GM19240 (cell line): Measurements from ENCODE around the gene COL26A1.
"Not testable (repeated sequence)": the region's sequence is repeated elsewhere in the genome, so short reads cannot be mapped to it uniquely, and the experiment has no call there.

Experiments used
- DNase-seq: peaks from one replicate; pipeline ENCODE4 v3.0.0; 2011; ENCODE audit warnings: low spot score; ENCODE audit not compliant: insufficient read length

The COL26A1 gene

DNA sequence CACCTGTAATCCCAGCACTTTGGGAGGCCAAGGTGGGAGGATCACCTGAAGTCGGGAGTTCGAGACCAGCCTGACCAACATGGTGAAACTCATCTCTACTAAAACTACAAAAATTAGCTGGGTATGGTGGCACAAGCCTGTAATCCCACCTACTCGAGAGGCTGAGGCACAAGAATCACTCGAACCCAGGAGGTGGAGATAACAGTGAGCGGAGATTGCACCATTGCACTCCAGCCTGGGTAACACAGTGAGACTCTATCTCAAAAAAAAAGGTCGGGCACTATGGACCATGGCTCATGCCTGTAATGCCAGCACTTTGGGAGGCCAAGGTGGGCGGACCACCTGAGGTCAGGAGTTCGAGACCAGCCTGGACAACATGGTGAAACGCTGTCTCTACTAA, 127.8 kb downstream of the COL26A1 start:
- DNase-seq: not testable (repeated sequence)

DNA sequence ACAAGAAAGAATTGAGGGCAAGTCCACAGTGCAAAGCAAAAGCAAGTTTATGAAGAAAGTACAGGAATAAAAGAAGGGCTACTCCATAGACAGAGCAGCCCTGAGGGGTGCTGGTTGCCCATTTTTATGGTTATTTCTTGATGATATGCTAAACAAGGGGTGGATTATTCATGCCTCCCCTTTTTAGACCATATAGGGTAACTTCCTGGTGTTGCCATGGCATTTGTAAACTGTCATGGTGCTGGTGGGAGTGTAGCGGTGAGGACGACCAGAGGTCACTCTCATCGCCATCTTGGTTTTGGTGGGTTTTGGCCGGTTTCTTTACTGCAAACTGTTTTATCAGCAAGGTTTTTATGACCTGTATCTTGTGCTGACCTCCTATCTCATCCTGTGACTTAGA, 128.8 kb downstream of the COL26A1 start:
- not testable (repeated sequence) for DNase-seq

DNA sequence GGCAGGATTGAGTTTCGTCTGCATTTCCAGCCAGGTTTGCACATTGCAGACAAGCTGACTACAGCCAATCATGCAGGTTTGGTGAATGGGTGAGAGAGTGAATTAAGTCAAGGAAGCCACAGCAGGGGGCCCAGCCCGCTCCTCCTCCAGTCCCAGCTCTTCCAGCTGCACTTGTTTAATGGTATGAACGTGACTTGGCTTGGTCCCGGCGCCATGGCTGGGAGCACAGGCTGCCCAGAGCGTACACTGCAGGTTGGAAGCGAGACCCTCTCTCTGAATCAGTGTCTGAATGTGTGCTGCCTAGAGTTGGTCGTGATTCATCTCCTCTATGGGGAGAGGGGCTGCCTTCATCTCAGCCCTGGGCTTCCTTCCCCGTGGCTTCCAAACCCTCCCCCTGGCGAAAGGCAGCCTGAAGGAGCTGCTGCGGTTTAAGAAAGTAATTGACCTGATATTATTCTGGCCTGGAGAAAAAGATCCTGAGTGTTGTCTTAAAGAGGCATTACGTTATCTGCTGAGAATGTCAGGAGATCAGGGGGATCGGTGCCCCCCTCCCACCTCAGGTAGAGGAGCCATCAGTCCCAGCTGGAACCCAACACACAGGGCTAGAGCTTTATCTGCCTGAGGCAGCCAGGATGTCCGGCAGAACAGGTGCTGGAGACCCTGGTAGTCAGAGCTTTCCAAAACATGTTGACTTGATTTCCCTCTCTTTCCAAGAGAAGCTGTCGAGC, 132.1 kb downstream of the COL26A1 start:
- DNase-seq: no peak

DNA sequence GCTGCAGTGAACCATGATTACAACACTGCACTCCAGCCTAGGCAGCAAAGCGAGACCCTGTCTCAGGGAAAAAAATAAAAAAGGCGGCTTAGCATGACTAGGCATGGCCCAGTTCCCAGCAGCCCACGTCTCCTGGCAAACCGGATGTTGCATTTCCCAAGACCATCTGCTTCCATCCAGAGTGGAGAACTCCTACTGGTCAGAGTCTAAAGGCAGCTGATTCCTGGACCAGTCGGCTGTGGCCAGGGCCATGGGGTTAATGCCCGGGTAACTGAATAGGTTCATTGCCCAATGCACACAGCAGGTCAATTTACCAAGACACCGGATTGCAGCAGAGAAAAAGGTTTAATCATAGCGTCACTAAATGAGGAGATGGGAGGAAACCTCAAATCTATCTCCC, 133.3 kb downstream of the COL26A1 start:
- DNase-seq: no peak

DNA sequence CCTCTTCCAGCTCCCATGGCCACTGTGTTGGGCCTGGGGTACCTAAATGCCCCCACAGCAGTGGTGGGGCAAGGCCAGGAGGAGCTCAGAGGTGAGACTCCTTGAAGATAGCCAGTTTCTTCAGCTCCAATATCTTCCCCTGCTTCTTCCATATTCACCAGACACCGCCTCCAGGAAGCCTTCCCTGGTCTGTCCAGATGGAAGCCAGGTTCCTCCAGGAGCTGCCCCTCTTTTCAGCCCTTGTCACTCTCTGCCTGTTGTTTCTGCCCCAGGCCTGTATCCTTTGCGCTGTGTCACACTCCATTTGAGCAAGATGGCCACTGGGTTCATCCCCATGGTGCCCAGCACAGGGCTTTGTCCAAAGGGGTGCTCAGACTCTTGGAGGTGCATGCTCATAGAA, 138.7 kb downstream of the COL26A1 start:
- no peak for DNase-seq

DNA sequence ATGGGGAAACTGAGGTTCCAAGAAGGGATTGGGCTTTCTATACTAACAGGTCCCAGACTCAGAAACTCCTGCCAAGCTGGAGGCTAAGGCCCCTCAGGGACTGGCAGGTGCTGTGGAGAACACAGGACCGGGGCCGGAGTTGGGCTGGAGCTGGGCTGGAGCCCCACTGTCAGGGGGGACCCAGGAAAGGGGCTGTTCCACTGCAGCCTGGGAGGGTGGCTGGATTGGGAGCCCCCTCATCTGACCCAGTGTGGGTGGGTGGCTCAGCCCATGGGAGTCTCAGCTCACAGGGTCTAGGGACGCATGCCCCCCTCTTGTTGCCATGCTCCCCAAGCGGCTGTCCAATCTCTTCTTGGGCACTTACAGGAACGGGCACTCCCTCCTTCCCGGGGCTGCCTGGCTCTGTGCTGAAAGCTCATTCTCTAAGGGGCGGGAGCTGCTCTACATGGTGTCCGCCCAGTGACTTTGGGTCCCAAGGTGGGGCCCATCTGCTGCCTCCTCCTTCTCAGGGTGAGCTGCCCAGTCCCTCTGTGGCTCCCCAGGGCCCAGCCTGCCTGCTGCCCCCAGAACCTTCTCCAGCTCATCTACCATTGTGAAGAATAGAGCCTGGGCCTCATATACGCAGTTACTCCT, 139.9 kb downstream of the COL26A1 start:
- no peak for DNase-seq

DNA sequence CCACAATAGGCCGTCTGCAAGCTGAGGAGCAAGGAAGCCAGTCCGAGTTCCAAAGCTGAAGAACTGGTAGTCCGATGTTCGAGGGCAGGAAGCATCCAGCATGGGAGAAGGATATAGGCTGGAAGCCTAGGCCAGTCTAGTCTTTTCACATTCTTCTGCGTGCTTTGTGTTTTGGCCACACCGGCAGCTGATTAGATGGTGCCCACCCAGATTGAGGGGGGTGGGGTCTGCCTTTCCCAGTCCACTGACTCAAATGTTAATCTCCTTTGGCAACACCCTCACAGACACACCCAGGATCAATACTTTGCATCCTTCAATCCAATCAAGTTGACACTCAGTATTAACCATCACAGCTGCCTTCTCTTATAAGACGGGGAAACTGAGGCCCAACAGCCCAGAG, 142.8 kb downstream of the COL26A1 start:
- DNase-seq: not testable (repeated sequence)

DNA sequence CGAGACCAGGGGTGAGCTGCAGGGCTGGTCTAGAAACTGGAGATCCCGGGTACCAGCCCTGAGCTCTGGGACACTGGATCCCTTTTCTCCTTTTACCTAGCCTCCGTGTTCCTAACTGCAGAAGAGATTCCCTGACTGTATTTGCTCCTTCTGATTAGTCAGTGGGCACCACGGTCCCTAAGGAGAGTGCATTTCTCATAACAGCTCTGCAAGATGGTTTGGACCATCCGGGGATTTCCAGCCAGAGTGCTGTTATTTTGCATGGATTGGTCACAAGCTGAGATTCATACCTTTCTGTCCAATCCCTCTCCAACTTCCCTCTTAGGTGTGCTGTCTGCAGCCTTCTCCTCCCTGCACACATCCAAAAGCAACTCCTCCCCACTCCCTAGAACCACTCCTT, 143.9 kb downstream of the COL26A1 start:
- no peak for DNase-seq

DNA sequence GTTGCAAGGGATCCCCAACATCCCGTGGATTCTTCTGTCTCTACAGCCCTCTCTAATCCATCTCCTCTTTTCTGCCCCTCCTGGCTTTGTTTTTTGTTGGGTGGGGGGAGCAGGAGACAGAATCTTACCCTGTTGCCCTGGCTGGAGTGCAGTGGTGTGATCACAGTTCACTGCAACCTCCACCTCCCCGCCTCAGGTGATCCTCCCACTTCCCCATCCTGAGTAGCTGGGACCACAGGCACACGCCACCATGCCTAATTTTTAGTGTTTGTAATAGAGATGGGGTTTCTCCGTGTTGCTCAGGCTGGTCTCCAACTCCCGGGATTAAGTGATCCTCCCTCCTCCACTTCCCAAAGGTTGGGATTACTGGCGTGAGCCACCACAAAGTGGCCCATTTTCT, 144.7 kb downstream of the COL26A1 start:
- DNase-seq: no peak

DNA sequence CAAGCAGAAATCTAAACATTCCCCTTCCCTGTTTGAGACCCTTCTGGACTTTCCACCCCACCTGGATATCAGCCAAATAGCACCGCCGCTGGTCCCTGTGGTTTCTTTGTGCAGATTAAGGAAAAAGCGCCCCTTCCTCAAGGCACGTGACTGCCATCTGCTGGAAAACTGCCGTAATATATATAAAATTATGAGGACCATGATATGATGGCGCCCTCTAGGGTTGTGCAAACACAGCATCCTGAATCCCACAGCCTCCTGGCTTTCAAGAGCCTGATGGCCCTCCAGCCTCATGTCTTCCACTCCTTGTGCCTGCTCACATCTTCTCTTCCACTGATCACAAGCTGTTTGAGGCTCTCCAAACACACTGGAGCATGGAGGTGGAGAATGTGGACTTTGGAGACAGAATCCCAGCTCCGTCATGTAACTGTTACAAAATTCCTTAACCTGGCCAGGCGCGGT, 145.1 kb downstream of the COL26A1 start:
- DNase-seq: no peak

DNA sequence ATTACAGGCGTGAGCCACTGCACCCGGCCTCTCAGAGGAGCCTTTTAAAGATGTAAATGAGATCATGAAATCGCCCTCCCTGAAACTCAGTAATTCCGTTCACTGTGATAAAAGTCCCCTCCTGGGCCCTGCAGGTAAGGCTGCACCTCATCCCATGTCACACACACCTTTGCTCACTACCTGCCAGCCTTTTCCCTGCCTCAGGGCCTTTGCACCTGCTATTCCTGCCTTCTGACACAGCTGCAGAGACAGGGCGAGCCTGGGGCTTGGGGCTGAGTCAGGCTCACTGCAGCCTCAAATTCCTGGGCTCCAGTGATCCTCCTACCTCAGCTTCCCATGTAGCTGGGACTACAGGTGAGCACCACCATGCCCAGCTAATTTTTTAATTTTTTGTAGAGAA, 147.6 kb downstream of the COL26A1 start:
- no peak for DNase-seq

DNA sequence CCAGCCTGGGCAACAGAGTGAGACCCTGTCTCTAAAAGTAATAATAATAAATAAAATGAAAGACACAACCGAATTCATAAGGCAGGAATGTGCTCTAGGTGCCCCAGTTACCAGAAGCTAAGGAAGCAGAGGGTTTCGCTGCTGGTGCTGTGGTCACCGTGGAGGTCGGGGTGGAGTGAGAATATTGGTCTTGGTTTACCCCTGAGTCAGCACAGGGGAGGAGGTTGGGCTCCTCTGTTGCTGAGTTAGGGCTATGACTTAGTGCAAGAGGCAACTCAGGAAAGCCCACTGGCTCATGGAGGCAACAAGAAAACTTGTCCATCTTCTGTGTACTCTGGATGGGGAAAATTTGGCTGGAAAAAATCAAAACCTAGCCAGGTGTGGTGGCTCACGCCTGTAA, 149.3 kb downstream of the COL26A1 start:
- DNase-seq: no peak

DNA sequence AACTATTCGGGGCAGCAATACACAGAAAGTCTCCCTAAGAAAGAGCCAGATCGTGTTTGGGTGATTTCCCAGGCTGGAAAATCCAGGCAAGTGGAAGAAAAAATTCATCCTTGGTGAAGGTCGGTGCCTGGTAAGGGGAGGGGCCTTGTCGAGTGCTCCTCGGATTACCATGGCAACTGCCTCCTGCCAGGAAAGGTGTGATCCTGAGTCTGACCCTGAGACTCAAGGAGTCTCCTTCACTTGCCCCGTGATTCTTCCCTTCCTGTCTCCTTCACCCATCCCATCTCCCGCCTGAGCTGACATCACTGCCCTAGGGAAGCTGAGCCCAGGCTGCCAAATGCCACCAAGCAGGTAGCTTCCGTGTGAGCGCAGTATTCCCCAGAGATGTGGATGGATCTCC, 154.2 kb downstream of the COL26A1 start:
- no peak for DNase-seq

DNA sequence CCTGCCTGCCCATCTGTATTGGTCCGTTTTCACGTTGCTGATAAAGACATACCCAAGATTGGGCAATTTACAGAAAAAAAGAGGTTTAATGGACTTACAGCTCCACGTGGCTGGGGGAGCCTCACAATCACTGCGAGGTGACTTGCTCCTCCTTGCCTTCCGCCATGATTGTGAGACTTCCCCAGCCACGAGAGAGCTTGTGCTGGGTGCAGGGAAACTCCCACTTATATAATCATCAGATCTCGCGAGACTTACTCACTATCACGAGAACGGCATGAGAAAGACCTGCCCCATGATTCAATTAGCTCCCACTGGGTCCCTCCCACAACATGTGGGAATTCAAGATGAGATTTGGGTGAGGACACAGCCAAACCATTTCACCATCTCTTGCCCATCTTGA, 154.6 kb downstream of the COL26A1 start:
- DNase-seq: no peak

DNA sequence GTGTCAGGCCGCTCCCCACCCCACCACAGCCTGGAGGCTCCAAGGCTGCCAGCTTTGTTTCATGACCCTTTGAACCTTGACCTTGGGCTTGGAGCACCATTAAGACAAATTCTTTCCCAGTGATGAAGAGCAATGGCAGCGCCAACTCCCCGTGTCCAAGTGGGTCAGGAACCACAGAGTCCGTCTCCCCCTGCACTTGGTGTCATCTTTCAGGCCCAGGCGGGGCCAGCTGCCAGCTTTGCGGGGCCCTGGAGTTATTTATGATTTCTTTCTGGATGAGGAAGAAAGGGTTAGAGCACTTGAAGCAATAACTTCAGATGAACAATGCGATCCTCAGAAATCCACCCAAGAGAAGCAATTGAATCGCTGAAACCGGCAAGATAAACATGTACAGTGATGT, 155.7 kb downstream of the COL26A1 start:
- no peak for DNase-seq

DNA sequence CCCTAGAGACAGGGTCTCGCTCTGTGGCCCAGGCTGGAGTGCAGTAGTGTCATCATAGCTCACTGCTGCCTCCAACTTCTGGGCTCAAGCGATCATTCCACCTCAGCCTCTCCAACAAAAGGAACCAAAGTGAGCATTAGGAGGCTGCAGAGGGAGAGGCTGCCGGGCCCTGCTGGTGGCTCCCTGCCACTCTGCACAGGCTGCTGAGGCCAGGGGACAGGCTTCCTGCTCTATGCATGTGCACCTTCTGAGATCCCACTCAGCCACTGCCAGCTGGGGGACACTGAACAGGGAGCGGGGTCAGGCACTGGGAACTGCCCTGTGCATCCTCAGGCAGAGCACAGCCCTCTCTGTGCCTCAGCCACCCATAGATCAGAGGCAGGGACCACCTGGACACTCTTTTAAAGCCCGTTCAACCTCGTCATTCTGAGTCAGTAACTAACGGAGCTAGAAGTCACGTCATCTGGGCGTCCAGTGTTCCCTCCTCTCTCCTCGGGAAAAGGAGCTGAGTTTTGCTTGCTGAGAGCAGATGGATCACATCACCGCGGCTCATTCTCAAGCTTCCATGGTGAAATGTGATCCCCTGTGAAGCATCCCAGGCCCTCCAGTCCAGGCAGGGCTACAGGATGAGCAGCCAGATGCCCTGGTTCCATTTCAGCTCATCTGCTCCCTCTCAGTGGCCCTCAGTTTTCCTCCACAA, 156.8 kb downstream of the COL26A1 start:
- DNase-seq: no peak

DNA sequence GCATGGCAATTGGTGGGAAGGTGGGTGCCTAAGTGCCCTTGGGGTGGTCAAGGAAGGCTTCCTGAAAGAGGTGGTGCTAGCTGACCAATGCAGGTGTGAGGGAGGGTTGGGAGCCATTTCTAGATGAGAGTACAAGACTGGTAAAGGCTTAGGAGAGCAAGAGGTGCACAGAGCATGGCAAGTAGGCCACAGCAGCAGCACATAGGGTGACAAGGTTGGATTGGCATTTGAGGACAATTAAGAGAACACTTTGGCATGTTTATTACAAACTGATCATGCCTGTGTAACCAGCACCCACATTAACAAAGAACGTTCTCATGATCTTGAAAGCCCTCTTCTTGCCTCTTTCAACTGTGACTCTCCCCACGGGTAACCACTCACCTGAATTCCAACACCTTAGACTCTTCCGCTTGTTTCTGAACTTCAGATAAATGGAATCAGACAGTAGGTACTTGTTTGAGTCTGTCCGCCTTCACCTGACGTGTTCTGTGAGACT, 158.8 kb downstream of the COL26A1 start:
- no peak for DNase-seq

DNA sequence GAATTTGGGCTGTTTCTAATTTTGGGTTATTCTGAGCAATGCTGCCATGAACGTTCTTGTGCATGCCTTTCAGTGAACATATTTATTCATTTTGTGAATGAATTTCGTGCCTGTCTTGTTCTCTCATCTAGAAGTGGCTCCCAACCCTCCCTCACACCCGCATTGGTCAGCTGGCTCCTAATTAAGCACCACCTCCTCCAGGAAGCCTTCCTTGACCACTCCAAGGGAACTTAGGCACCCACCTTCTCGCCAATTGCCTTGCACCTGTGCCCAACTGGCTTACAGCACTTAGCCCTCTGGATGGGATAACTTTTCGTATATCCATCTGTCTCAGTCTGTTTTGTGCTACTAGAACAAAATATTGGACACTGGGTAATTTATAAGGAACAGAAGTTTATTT, 159.3 kb downstream of the COL26A1 start:
- no peak for DNase-seq

DNA sequence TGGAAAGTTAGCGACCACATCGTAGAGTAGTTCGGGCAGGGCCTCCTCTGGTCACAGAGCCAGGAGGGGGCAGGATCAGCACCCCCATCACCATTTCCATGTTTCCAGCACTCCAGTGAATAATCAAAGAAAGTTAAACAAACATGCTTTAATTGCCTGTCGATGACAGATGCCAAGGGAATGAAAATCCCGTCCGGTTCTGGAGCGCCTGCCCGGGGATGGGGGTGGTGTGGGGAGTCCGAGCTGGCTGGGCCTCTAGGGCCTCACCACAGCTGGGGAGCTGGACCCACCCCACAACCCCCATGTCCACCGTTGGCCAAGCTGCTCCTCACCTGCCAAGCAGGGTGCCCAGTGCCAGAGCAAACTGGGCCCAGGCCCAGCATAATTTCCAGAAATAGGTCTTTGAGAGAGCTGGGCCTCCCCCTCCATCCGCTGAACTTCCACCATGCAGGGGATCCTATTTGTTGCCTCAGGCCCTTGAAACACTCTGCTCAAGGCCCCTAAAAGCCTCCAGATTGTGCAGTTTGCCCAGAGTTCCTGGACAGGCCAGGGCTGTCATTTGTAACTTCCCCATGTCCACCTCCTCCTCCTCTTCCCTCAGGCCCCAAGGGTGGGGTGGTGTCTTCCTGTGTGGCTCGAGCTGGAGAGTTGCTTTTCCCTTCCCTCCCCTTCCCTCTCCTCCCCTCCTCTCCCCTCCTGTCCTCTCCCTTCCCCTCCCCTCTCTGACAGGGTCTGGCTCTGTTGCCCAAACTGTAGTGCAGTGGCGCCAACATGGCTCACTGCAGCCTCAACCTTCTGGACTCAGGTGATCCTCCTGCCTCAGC, 165.4 kb downstream of the COL26A1 start:
- no peak for DNase-seq

DNA sequence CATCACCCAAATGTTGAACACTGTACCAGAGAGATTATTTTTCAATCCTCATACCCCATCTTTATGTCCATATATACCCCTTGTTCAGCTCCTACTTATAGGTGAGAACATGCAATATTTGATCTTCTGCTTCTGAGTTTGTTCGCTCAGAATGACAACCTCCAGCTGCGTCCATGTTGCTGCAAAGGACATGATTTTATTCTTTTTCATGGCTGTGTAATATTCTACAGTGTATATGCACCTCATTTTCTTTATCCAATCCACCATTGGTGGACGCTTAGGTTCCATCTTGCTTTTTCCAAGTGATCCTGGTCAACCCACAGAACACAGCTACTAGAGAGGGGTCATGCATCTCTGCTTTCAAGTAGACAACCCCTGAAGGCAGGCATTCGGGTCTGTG, 166.9 kb downstream of the COL26A1 start:
- no peak for DNase-seq

DNA sequence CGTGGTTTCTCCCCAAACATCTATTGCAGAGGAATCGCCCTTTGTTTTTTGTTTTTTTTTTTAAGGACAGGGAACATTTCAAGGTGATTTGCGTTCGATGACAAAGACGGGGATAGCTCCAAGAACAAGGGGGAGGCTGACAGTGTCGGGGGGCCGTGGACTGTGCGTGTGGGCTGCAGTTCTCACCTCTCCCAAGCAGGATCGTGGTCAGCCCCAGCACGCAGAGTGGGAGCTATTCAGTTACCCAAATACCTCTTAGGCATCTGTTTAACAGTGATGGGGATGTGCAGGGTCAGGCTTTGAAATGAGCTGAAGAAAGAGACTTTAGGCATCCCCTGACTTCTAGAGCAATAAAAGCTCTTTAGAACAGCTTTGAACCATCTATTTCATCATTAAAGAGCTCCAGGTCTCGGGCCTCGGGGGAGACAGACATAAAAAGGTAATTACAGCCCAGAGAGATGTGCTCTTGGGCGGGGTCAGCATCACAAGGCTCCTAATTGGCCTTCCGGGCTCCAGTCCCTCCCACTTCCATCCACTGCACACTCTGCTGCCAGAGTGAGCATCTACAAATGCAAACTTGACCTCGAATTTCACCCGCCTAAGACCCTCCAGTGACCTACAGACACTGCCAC, 169.2 kb downstream of the COL26A1 start:
- no peak for DNase-seq
